ENCODE measurements around the gene TP53I13. TPM values are rescaled to one million over a fixed set of nuclear protein-coding genes. Genes with fewer than 3 reads are reported as not detected.

The TP53I13 gene
- total RNA-seq, 1 donor from 2014 or later: 62.7 TPM

GRCh38 chr17:29576214-29577000, 7.9 kb downstream of the TP53I13 start:
- TF ChIP-seq CTCF (IDR thresholded peaks at IDR 0.05): no peak
- ATAC-seq (no peak), DNase-seq (no peak)
- intact Hi-C loops (cut with DNase I): no loop called here
- no peak overlapping the region for H3K4me3 ChIP-seq
- H3K4me1 ChIP-seq: peaks cover 22% of the 10 kb centered on the region
- H3K27ac ChIP-seq: no peak overlapping the region
- H3K9me3 ChIP-seq: no peaks in the 10 kb centered on the region
- no peaks in the 10 kb centered on the region for H3K27me3 ChIP-seq (ENCODE audit: low read depth)
- H3K36me3 ChIP-seq: peaks cover 82% of the 10 kb centered on the region

GRCh38 chr17:29577001-29577370, 8.5 kb downstream of the TP53I13 start:
- Histone ChIP-seq H3K4me1 (peaks cover 20% of the 10 kb centered on the region), H3K27me3 (ENCODE audit: low read depth) (no peaks in the 10 kb centered on the region), H3K4me3 (no peak overlapping the region), H3K27ac (no peak overlapping the region), H3K9me3 (no peaks in the 10 kb centered on the region), H3K36me3 (peaks cover 84% of the 10 kb centered on the region)
- no peak for TF ChIP-seq CTCF (IDR thresholded peaks at IDR 0.05)
- ATAC-seq: no peak
- intact Hi-C loops (cut with DNase I): no loop called here
- DNase-seq: no peak

- Histone ChIP-seq H3K4me1 (peaks cover 14% of the 10 kb centered on the region), H3K9me3 (no peaks in the 10 kb centered on the region), H3K27me3 (ENCODE audit: low read depth) (no peaks in the 10 kb centered on the region), H3K4me3 (no peak overlapping the region), H3K27ac (no peak overlapping the region), H3K36me3 (peaks cover 89% of the 10 kb centered on the region)
- peak; percentile 41 for DNase-seq
- intact Hi-C loops (cut with DNase I): no loop called here
- no peak for ATAC-seq
- TF ChIP-seq CTCF (IDR thresholded peaks at IDR 0.05): no peak
These were observed 9.1 kb downstream of the TP53I13 start for GRCh38 chr17:29577385-29578211.

GRCh38 chr17:29578626-29579485, 10.4 kb downstream of the TP53I13 start:
- Histone ChIP-seq H3K4me1 (peaks cover 12% of the 10 kb centered on the region), H3K27ac (no peak overlapping the region), H3K9me3 (no peaks in the 10 kb centered on the region), H3K36me3 (peaks cover 86% of the 10 kb centered on the region), H3K27me3 (ENCODE audit: low read depth) (no peaks in the 10 kb centered on the region), H3K4me3 (no peak overlapping the region)
- DNase-seq: no peak
- no peak for ATAC-seq
- intact Hi-C loops (cut with DNase I): no loop called here
- TF ChIP-seq CTCF (IDR thresholded peaks at IDR 0.05): no peak

Measured in lower lobe of right lung (tissue), 2 donors.